Hepatocyte (in vitro differentiated cells): ENCODE measurements around the gene ZW10.

Experiments
- EZH2 ChIP-seq: fragments of 200-600 bp; sonication (generic); IDR thresholded peaks from 2 replicates; pipeline ENCODE4 v1.6.1; 2016; ENCODE audit warnings: antibody characterized with exemption, mild to moderate bottlenecking, borderline replicate concordance
- EZH2phosphoT487 ChIP-seq: fragments of 200-600 bp; sonication (generic); IDR thresholded peaks from one replicate; pipeline ENCODE4 v1.6.1; 2018; ENCODE audit warnings: antibody characterized with exemption, mild to moderate bottlenecking, low read depth, moderate library complexity; ENCODE audit not compliant: unreplicated experiment, severe bottlenecking
- TF ChIP-seq, protein P1 (sequence below): fragments of 200-600 bp; sonication (generic); IDR thresholded peaks from 2 replicates; pipeline ENCODE4 v1.5.1; 2016; ENCODE audit warnings: antibody characterized with exemption, mild to moderate bottlenecking; ENCODE audit not compliant: poor library complexity

DNA sequence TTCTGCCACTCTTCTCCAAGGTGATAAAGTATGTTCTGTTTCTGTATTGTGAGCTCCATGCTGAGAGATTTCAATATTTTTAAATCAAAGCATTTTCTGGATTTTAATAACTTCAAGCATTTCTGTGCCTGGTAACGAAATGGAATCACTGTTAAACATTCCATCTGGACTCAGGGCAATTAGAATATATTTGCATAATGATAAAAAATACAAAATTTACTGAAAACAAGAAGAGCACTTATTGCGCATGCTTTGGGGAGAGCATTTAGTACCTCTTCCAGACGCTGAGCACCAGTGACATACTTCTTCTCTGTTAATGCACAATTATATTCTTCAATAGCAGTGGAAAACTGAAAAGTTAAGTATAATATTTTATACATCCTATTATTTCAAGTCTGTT is 13.3 kb downstream of the ZW10 start:
- TF ChIP-seq, protein P1, sequence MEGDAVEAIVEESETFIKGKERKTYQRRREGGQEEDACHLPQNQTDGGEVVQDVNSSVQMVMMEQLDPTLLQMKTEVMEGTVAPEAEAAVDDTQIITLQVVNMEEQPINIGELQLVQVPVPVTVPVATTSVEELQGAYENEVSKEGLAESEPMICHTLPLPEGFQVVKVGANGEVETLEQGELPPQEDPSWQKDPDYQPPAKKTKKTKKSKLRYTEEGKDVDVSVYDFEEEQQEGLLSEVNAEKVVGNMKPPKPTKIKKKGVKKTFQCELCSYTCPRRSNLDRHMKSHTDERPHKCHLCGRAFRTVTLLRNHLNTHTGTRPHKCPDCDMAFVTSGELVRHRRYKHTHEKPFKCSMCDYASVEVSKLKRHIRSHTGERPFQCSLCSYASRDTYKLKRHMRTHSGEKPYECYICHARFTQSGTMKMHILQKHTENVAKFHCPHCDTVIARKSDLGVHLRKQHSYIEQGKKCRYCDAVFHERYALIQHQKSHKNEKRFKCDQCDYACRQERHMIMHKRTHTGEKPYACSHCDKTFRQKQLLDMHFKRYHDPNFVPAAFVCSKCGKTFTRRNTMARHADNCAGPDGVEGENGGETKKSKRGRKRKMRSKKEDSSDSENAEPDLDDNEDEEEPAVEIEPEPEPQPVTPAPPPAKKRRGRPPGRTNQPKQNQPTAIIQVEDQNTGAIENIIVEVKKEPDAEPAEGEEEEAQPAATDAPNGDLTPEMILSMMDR: no peak
- no peak for TF ChIP-seq EZH2phosphoT487
- no peak for TF ChIP-seq EZH2
